Karpas-422 (cell line): ENCODE data around the gene CBLN1. TPM values are rescaled to one million over a fixed set of nuclear protein-coding genes. Genes with fewer than 3 reads are reported as not detected.

Experiments used
- DNase-seq: peaks from one replicate; pipeline ENCODE4 v3.0.0-alpha.2; 2015
- H2AFZ ChIP-seq: fragments of 200-600 bp; sonication (generic); 2 replicates; pipeline ENCODE4 v1.6.1; 2014; ENCODE audit warnings: antibody characterized with exemption, low read length, mixed read lengths
- H3K27ac ChIP-seq: fragments of 200-600 bp; sonication (generic); 2 replicates; pipeline ENCODE4 v1.5.1; 2014; ENCODE audit warnings: mild to moderate bottlenecking, low read length, moderate library complexity
- H3K27me3 ChIP-seq: fragments of 200-600 bp; sonication (generic); 2 replicates; pipeline ENCODE4 v1.6.1; 2014; ENCODE audit warnings: low read length, mixed read lengths
- H3K36me3 ChIP-seq: fragments of 200-600 bp; sonication (generic); 2 replicates; pipeline ENCODE4 v1.6.1; 2014; ENCODE audit warnings: low read length, mixed read lengths; ENCODE audit not compliant: insufficient read depth
- H3K4me1 ChIP-seq: fragments of 200-600 bp; sonication (generic); 2 replicates; pipeline ENCODE4 v1.6.1; 2014; ENCODE audit warnings: mild to moderate bottlenecking, low read length, mixed read lengths
- H3K4me2 ChIP-seq: fragments of 200-600 bp; sonication (generic); 2 replicates; pipeline ENCODE4 v1.6.1; 2014; ENCODE audit warnings: low read length, low read depth, mild to moderate bottlenecking; ENCODE audit not compliant: poor library complexity, severe bottlenecking
- H3K4me3 ChIP-seq: fragments of 200-600 bp; sonication (generic); 2 replicates; pipeline ENCODE4 v1.5.1; 2014; ENCODE audit warnings: mild to moderate bottlenecking, antibody characterized with exemption, low read length, mixed read lengths
- H3K79me2 ChIP-seq: fragments of 200-600 bp; sonication (generic); 2 replicates; pipeline ENCODE4 v1.6.1; 2014; ENCODE audit warnings: mild to moderate bottlenecking, low read length, mixed read lengths
- H3K9ac ChIP-seq: fragments of 200-600 bp; sonication (generic); 2 replicates; pipeline ENCODE4 v1.6.0; 2014; ENCODE audit warnings: low read length
- H3K9me2 ChIP-seq: fragments of 200-600 bp; sonication (generic), shearing (Covaris generic); replicated peaks from 2 replicates; pipeline ENCODE4 v1.6.0; 2014; ENCODE audit warnings: mild to moderate bottlenecking, low read length, moderate library complexity; ENCODE audit not compliant: insufficient read depth
- H3K9me3 ChIP-seq: fragments of 300-700, 200-600 bp; sonication (generic); 2 replicates; pipeline ENCODE4 v1.6.1; 2014; ENCODE audit warnings: low read length, mixed read lengths
- H4K20me1 ChIP-seq: fragments of 200-600 bp; sonication (generic); 2 replicates; pipeline ENCODE4 v1.6.1; 2014; ENCODE audit warnings: mild to moderate bottlenecking, antibody characterized with exemption, low read length, low read depth; ENCODE audit not compliant: insufficient read depth
- total RNA-seq: library from RNA; depleted of rRNA; stranded (reverse); fragments of >200 nt; shearing (Covaris generic); gene quantifications from 2 replicates; pipeline ENCODE4 v1.2.3, GENCODE V29; 2014; ENCODE audit warnings: low replicate concordance

Gene CBLN1
- total RNA-seq, 1 experiment from 2014 or later = not detected

DNA sequence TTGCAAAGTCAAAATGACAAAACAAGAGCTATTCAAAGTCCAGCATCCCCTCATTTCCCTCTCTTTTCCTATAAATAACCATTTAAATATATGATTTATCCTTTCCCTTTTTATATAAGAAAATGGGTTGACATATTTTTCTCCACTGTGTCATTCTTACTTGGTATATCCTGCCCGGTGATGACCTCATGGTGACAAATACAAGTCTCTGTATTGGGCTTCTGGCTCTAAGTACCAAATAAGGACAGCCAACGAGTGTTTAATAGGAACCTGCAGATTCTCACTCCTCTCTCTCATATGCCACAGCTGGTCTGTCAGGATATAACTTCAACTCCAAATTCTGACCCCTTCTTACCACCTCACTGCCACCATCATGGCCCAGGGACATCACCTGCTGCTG lies 25.5 kb upstream of the CBLN1 start:
- Histone ChIP-seq H3K4me1 (no peaks in the 10 kb centered on the region), H3K4me2 (no peak overlapping the region), H4K20me1 (no peaks in the 10 kb centered on the region), H3K79me2 (no peaks in the 10 kb centered on the region), H3K36me3 (no peaks in the 10 kb centered on the region), H2AFZ (no peak overlapping the region), H3K27ac (no peak overlapping the region), H3K4me3 (no peak overlapping the region), H3K9ac (no peak overlapping the region), H3K9me2 (no peaks in the 10 kb centered on the region), H3K9me3 (no peaks in the 10 kb centered on the region), H3K27me3 (no peaks in the 10 kb centered on the region)
- no peak for DNase-seq

DNA sequence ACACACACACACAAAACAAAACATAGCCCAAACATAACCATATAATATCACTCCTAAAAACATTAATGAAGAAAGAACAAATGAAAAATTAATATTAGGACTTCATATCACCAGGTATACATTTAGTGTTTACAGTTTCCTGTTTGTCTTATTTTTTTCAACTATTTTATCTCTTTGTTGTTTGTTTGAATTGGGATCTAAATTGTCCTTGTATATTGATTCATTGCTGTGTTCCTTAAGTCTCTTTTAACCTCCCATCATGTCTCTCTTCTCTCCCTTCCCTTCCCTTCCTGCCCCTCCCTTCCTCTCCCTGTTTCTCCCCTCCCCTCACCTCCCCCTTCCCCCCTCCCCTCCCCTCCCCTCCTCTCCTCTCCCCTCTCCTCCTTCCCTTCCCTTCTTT lies 23.8 kb upstream of the CBLN1 start:
- Histone ChIP-seq H4K20me1 (no peaks in the 10 kb centered on the region), H3K36me3 (no peaks in the 10 kb centered on the region), H3K4me3 (no peak overlapping the region), H3K27ac (no peak overlapping the region), H3K4me2 (no peak overlapping the region), H3K9me3 (no peaks in the 10 kb centered on the region), H2AFZ (no peak overlapping the region), H3K27me3 (no peaks in the 10 kb centered on the region), H3K4me1 (no peaks in the 10 kb centered on the region), H3K9me2 (no peaks in the 10 kb centered on the region), H3K79me2 (no peaks in the 10 kb centered on the region), H3K9ac (no peak overlapping the region)
- no peak for DNase-seq

DNA sequence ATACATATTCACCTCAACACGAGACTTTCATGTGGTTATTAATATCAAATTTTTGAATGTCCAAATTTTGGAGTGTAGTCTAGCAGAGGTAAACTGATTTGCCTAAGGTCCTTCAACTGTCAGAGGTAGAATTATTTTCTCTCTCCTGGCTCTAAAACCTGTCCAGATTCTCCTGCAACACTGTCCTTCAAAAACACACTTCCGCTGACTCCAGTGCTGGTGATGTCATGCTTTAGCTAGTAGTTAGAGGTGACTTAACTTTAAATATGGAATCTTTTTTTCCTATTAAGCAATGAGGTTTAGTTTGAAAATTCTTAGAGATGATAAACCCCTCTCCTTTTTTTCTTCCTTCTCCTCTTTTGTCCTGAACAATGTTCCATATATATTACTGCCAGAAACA lies 10.8 kb upstream of the CBLN1 start:
- H3K36me3 ChIP-seq = no peaks in the 10 kb centered on the region
- H3K9me3 ChIP-seq = no peaks in the 10 kb centered on the region
- no peaks in the 10 kb centered on the region for H3K27me3 ChIP-seq
- no peak for DNase-seq
- no peaks in the 10 kb centered on the region for H3K79me2 ChIP-seq
- H3K9ac ChIP-seq = no peak overlapping the region
- no peaks in the 10 kb centered on the region for H3K9me2 ChIP-seq
- no peaks in the 10 kb centered on the region for H3K4me1 ChIP-seq
- no peaks in the 10 kb centered on the region for H4K20me1 ChIP-seq
- H3K4me2 ChIP-seq = no peak overlapping the region
- H3K4me3 ChIP-seq = no peak overlapping the region
- no peak overlapping the region for H2AFZ ChIP-seq
- no peak overlapping the region for H3K27ac ChIP-seq

DNA sequence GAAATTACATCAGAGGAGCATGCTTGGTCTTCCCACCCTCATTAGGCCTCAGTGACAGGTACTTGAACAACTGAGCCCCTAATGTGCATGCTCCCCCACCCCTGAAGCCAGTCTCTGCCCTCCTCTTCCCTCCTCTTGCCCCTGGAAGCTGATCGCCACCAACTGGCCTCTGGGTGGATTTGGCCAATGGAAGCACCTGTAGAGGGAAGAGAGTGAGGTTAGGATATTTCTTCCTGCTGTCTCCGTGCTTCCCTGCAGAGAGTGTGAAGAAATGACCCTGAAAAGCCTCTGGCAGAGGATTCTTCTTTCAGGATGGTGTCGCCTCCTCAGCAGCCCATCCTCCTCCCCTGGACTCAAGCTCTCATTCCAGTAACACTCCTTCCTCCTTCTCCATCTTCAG lies 5.9 kb upstream of the CBLN1 start:
- no peak overlapping the region for H3K4me3 ChIP-seq
- H3K9me3 ChIP-seq = no peaks in the 10 kb centered on the region
- DNase-seq = no peak
- no peaks in the 10 kb centered on the region for H3K27me3 ChIP-seq
- H3K4me1 ChIP-seq = no peaks in the 10 kb centered on the region
- no peaks in the 10 kb centered on the region for H4K20me1 ChIP-seq
- H3K9me2 ChIP-seq = no peaks in the 10 kb centered on the region
- no peaks in the 10 kb centered on the region for H3K36me3 ChIP-seq
- H3K4me2 ChIP-seq = no peak overlapping the region
- no peak overlapping the region for H3K9ac ChIP-seq
- H3K79me2 ChIP-seq = no peaks in the 10 kb centered on the region
- H3K27ac ChIP-seq = no peak overlapping the region
- H2AFZ ChIP-seq = no peak overlapping the region

DNA sequence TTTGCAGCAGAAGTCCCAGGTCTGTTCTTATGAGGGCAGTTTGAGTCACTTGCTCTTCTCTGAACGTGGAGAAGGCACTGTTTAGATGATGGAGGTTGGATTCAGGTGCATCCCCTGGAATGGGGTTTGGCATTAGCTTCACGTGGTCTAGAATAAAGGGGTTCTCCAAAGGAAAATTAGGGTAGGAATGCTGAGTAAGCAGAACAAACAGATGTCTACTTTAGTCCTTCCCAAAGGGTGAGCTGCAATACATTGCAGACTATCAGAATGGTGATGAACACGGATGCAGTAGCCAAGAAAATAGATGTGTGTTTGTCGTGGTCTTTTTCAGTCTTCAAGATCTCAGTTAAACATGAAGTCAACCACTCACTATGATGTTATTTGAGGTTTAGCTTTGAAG lies 3.3 kb upstream of the CBLN1 start:
- Histone ChIP-seq H3K36me3 (no peaks in the 10 kb centered on the region), H3K9ac (no peak overlapping the region), H3K27me3 (no peaks in the 10 kb centered on the region), H3K4me3 (no peak overlapping the region), H3K4me1 (no peaks in the 10 kb centered on the region), H2AFZ (no peak overlapping the region), H3K9me2 (no peaks in the 10 kb centered on the region), H3K27ac (no peak overlapping the region), H3K79me2 (no peaks in the 10 kb centered on the region), H3K9me3 (no peaks in the 10 kb centered on the region), H3K4me2 (no peak overlapping the region), H4K20me1 (no peaks in the 10 kb centered on the region)
- DNase-seq = no peak

DNA sequence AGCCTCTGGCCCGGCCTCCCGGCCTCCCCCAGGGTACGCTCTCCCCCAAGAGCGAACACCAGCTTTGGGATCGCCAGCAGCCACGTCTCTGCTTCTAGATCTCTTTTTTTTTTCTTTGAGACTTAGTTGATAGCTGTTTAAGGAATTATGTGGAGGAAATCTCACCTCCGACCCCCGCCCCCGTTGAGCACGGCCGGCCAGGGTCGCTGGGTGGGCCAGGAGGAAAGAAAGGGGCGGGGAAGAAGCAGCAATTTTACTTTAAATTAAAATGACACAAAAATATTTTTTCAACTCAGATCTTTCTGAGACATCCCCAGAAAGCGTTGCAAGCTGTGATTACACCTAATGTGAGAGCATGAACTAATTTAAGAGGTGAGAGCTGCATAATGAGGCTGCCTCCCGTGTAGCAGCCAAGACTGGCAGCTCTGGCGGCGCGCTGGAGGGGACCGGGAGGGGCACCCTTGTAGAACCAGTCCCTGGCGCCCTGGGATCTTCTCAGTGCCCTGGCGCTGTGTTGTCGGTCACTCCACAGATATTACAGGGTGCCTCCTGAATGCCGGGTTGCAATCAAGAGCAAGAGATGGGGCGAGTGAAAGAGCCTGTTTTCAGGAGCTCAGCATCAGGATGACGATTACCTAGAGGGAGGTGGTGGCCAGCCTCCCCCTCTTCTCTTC lies 1.9 kb upstream of the CBLN1 start:
- Histone ChIP-seq H3K4me1 (no peaks in the 10 kb centered on the region), H3K79me2 (no peaks in the 10 kb centered on the region), H3K9me2 (no peaks in the 10 kb centered on the region), H4K20me1 (no peaks in the 10 kb centered on the region), H2AFZ (no peak overlapping the region), H3K27ac (no peak overlapping the region), H3K36me3 (no peaks in the 10 kb centered on the region), H3K9me3 (no peaks in the 10 kb centered on the region), H3K27me3 (no peaks in the 10 kb centered on the region), H3K9ac (no peak overlapping the region), H3K4me3 (no peak overlapping the region), H3K4me2 (no peak overlapping the region)
- no peak for DNase-seq

DNA sequence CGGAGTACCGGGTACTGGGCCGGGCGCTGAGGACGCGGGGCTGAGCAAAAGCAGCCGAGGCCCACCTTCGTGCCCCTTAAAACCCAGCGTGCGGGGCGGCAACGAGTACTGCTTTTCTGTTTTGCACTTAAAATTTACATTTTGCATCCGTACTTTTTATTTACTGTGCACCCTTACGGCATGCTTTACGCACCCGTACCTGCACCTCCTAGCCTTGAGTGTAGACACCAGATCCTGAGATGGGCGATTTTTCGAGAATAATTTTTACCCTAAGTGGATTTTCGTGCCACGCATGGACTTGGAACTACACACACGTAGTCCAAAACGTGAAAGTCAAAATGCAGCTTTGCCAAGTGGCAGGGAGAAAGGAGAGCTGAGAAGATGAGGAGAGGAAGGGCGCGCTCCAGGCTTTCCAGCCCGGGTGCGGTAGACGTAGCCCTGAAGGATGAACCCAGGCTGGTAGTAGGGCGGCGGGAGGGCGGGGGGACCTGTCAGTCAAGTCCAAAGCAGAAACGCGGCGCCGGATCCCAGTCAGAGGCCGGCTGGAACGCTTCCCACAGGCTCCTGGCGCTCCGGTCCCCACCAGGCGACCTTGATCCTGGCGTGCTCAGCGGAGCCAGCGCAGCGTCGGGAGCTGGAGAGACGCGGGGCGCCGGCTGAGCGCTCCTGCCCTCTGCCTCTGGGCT lies 1.2 kb upstream of the CBLN1 start:
- Histone ChIP-seq H3K9ac (no peak overlapping the region), H2AFZ (no peak overlapping the region), H3K4me2 (no peak overlapping the region), H3K4me1 (no peaks in the 10 kb centered on the region), H4K20me1 (no peaks in the 10 kb centered on the region), H3K4me3 (no peak overlapping the region), H3K79me2 (no peaks in the 10 kb centered on the region), H3K9me3 (no peaks in the 10 kb centered on the region), H3K36me3 (no peaks in the 10 kb centered on the region), H3K27me3 (no peaks in the 10 kb centered on the region), H3K27ac (no peak overlapping the region), H3K9me2 (no peaks in the 10 kb centered on the region)
- DNase-seq = no peak

DNA sequence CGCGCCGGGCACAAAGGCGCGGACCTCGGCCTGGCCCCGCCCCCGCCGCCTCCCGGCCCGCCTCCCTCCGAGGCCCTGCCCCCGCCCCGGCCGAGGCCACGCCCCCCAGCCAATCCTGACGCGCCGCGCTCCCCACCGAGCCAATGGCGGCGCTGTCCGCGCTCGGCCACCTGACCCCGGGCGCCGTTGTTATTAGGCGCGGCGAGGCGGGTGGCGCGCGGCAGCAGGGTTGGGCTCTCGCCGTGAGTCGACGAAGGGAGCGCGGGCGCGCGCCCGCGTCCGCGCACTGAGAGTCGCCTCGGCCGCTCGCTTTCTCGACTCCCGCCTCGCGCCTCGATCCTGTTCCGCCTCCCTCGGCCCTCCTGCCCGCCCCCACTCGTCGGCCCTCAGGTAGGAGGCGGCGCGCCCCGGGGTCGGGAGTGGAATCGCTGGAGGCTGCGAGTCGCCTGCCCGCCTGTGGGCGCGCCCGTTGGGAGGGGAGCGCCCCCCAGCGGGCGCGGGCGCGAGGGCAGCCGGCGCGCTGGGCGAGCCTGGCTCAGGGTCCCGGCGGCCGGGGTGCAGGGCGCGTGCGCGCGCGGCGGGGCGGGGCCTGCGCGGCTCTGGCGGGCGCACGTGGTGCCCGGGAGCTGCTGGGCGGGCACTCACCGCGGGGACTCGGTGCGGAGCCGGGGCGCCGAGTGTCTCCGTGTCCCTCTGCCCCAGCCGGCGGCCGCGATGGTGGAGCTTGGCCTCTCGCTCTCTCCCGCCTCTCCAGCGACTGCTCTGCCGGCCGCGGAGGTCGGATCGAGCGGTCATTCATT lies 405 bp upstream of the CBLN1 start:
- H3K9ac ChIP-seq = no peak overlapping the region
- H2AFZ ChIP-seq = no peak overlapping the region
- H3K36me3 ChIP-seq = no peaks in the 10 kb centered on the region
- no peaks in the 10 kb centered on the region for H4K20me1 ChIP-seq
- H3K9me3 ChIP-seq = no peaks in the 10 kb centered on the region
- DNase-seq = no peak
- H3K4me3 ChIP-seq = no peak overlapping the region
- no peaks in the 10 kb centered on the region for H3K27me3 ChIP-seq
- H3K9me2 ChIP-seq = no peaks in the 10 kb centered on the region
- no peaks in the 10 kb centered on the region for H3K79me2 ChIP-seq
- no peak overlapping the region for H3K4me2 ChIP-seq
- H3K4me1 ChIP-seq = no peaks in the 10 kb centered on the region
- H3K27ac ChIP-seq = no peak overlapping the region
